HepG2 (cell line): ENCODE data around the gene TMEM235. TPM values are rescaled to one million over a fixed set of nuclear protein-coding genes. Genes with fewer than 3 reads are reported as not detected.

ENCODE experiments used
- ARID4A ChIP-seq: sonication (generic); formaldehyde crosslinking; IDR thresholded peaks from 2 replicates; pipeline ENCODE4 v1.5.0; 2020; ENCODE audit warnings: mild to moderate bottlenecking, missing genetic modification reagents, borderline replicate concordance
- ATF5 ChIP-seq: sonication (generic); formaldehyde crosslinking; IDR thresholded peaks from 2 replicates; pipeline ENCODE4 v1.4.0; 2020; ENCODE audit warnings: mild to moderate bottlenecking, low read depth, missing genetic modification reagents
- ATRX ChIP-seq: sonication (generic); formaldehyde crosslinking; IDR thresholded peaks from 2 replicates; pipeline ENCODE4 v1.4.0; 2020; ENCODE audit warnings: missing genetic modification reagents, borderline replicate concordance
- EHMT2 ChIP-seq: fragments of 200-600 bp; sonication (generic); IDR thresholded peaks from 2 replicates; pipeline ENCODE4 v1.7.0; 2017; ENCODE audit warnings: antibody characterized with exemption, low read depth, low read length, borderline replicate concordance
- KDM3A ChIP-seq: IDR thresholded peaks from 2 replicates; pipeline ENCODE4 v1.6.1; 2018; ENCODE audit warnings: low read depth, missing compliant biosample characterization
- MIER3 ChIP-seq: IDR thresholded peaks from 2 replicates; pipeline ENCODE4 v1.6.1; 2016; ENCODE audit warnings: missing compliant biosample characterization, borderline replicate concordance
- MLX ChIP-seq: IDR thresholded peaks from 2 replicates; pipeline ENCODE4 v1.6.1; 2016
- MNT ChIP-seq: fragments of 450-650 bp; IDR thresholded peaks from 2 replicates; pipeline ENCODE4 v1.6.1; 2016
- MTF2 ChIP-seq: sonication (generic); formaldehyde crosslinking; IDR thresholded peaks from 2 replicates; pipeline ENCODE4 v1.5.0; 2020; ENCODE audit warnings: missing genetic modification reagents, borderline replicate concordance
- MZF1 ChIP-seq: sonication (generic); formaldehyde crosslinking; IDR thresholded peaks from 2 replicates; pipeline ENCODE4 v1.8.1; 2023; ENCODE audit warnings: mild to moderate bottlenecking, missing genetic modification reagents, borderline replicate concordance
- SYNCRIP ChIP-seq: fragments of 200-400 bp; formaldehyde crosslinking; IDR thresholded peaks from 2 replicates; pipeline ENCODE4 v1.6.1; 2018; ENCODE audit warnings: mild to moderate bottlenecking, low read depth, low read length; ENCODE audit not compliant: insufficient read depth
- TBP ChIP-seq: sonication (generic); formaldehyde crosslinking; IDR thresholded peaks from 2 replicates; pipeline ENCODE4 v1.5.0; 2020; ENCODE audit warnings: missing genetic modification reagents
- ZNF264 ChIP-seq: sonication (generic); formaldehyde crosslinking; IDR thresholded peaks from 2 replicates; pipeline ENCODE4 v1.4.0; 2020; ENCODE audit warnings: missing genetic modification reagents
- ZNF589 ChIP-seq: sonication (generic); formaldehyde crosslinking; conservative IDR thresholded peaks from 2 replicates; pipeline ENCODE4 v1.8.0; 2022; ENCODE audit warnings: mild to moderate bottlenecking, moderate library complexity, missing genetic modification reagents
- ZNF674 ChIP-seq: sonication (generic); formaldehyde crosslinking; IDR thresholded peaks from 2 replicates; pipeline ENCODE4 v1.5.0; 2020; ENCODE audit warnings: low read depth, mild to moderate bottlenecking, missing genetic modification reagents
- ZNF691 ChIP-seq: sonication (generic); formaldehyde crosslinking; IDR thresholded peaks from 2 replicates; pipeline ENCODE4 v1.4.0; 2020; ENCODE audit warnings: missing genetic modification reagents, low read depth, mild to moderate bottlenecking, borderline replicate concordance
- ZNF749 ChIP-seq: sonication (generic); formaldehyde crosslinking; IDR thresholded peaks from 2 replicates; pipeline ENCODE4 v1.8.0; 2022; ENCODE audit warnings: mild to moderate bottlenecking, missing genetic modification reagents, moderate library complexity, borderline replicate concordance
- ZNF790 ChIP-seq: sonication (generic); formaldehyde crosslinking; IDR thresholded peaks from 2 replicates; pipeline ENCODE4 v1.8.0; 2022; ENCODE audit warnings: missing genetic modification reagents, mild to moderate bottlenecking, borderline replicate concordance
- ZNF792 ChIP-seq: IDR thresholded peaks from 2 replicates; pipeline ENCODE4 v1.6.1; 2016
- polyA plus RNA-seq, 8 experiments: library from polyadenylated mRNA; depleted of rRNA in 3 of 8; stranded (reverse) in 7 of 8; unstranded in 1 of 8; fragments of >200 nt; fragmentation: Illumina TruSeq in 4 of 8; extraction: Trizol in 4 of 8; gene quantifications; 2 replicates each; pipeline versions ENCODE4 v1.2.1 to v1.2.3, GENCODE V29; 2011 to 2016; ENCODE audit warnings: low read depth in 4 of 8, missing spikeins in 1 of 8, mixed read lengths in 1 of 8; ENCODE audit not compliant: insufficient read depth in 1 of 8
- total RNA-seq, 5 experiments: library from RNA; depleted of rRNA; stranded (reverse); fragments of >200 nt; fragmentation: Illumina TruSeq; extraction: Trizol; gene quantifications; 2 replicates each; pipeline ENCODE4 v1.2.3, GENCODE V29; 2016; ENCODE audit warnings: low read depth in 1 of 5

TMEM235 gene
- total and polyA plus RNA-seq, 2 of the 13 experiments (the other 11 are each of a cell fraction or from before 2014, with no cell fraction given), result not detected

- TF ChIP-seq ZNF691 (CRISPR knock-in tag) (no peak), SYNCRIP (no peak), ATRX (CRISPR knock-in tag) (no peak), MTF2 (CRISPR knock-in tag) (no peak), MIER3 (CRISPR knock-in tag) (no peak), MLX (CRISPR knock-in tag) (no peak), ZNF792 (CRISPR knock-in tag) (no peak), ZNF790 (CRISPR knock-in tag) (no peak), ZNF674 (CRISPR knock-in tag) (no peak), ZNF589 (CRISPR knock-in tag) (no peak), ARID4A (CRISPR knock-in tag) (no peak), MZF1 (CRISPR knock-in tag) (no peak), MNT (no peak), ZNF264 (CRISPR knock-in tag) (no peak), ATF5 (CRISPR knock-in tag) (no peak), TBP (no peak), ZNF749 (CRISPR knock-in tag) (no peak), KDM3A (CRISPR knock-in tag) (no peak), EHMT2 (no peak)
Measured at GRCh38 chr17:78252701-78253635, 21.5 kb downstream of the TMEM235 start (continued).
